Natural killer cell treated with Interleukin-12 subunit alpha and Interleukin-12 subunit beta and Interleukin-15 and Interleukin-18, amount 100 ng/mL, for 72 hours (primary cell): Measurements from ENCODE around the gene GDPGP1. TPM values are rescaled to one million over a fixed set of nuclear protein-coding genes. Genes with fewer than 3 reads are reported as not detected.
"Not testable (repeated sequence)": the region's sequence is repeated elsewhere in the genome, so short reads cannot be mapped to it uniquely, and the experiment has no call there.

Source experiments
- ATAC-seq, 2 donors: fragments of 150-1000 bp; cut with Tn5 transposase in 1 of 2; sonication (Bioruptor Pico), chemical (Tn5 transposase) in 1 of 2; 2 replicates each; pipeline ENCODE4 v1.10.0; 2021
- DNase-seq: peaks from one replicate; pipeline ENCODE4 v3.0.0; 2022; ENCODE audit warnings: low spot score
- H3K27ac Mint-ChIP-seq, 2 donors: 1 replicate in 1 of 2; 2 replicates in 1 of 2; pipeline ENCODE4 v1.8.0; 2022; ENCODE audit warnings: mixed read lengths in 2 of 2, mild to moderate bottlenecking in 1 of 2, moderate library complexity in 1 of 2
- H3K27me3 Mint-ChIP-seq, 2 donors: 1 replicate in 1 of 2; 2 replicates in 1 of 2; pipeline ENCODE4 v1.8.0; 2022; ENCODE audit warnings: mixed read lengths in 2 of 2
- H3K36me3 Mint-ChIP-seq: one replicate; pipeline ENCODE4 v1.8.0; 2022; ENCODE audit warnings: mixed read lengths
- H3K4me1 Mint-ChIP-seq, 2 donors: 1 replicate in 1 of 2; 2 replicates in 1 of 2; pipeline ENCODE4 v1.8.0; 2022; ENCODE audit warnings: low read depth in 2 of 2, mixed read lengths in 2 of 2, mild to moderate bottlenecking in 1 of 2
- H3K4me3 Mint-ChIP-seq: one replicate; pipeline ENCODE4 v1.8.0; 2022; ENCODE audit warnings: mixed read lengths
- H3K9me3 Mint-ChIP-seq: 2 replicates; pipeline ENCODE4 v1.8.0; 2022; ENCODE audit warnings: mixed read lengths
- total RNA-seq, 2 donors: library from RNA; stranded (reverse); gene quantifications; one replicate each; pipeline ENCODE4 v1.2.3, GENCODE V29; 2022

The GDPGP1 gene
- 10 to 100 TPM in 1 of 2 donors, 1 to 10 TPM in 1; 9.6 to 10.0 TPM for total RNA-seq

- ATAC-seq (no peak), DNase-seq (no peak)
- peak within 1 kb of the TSS; percentile 87 for H3K4me3 Mint-ChIP-seq
- H3K27ac Mint-ChIP-seq: peak within 1 kb of the TSS; percentile 93 to 94
- peaks cover 4% of the 10 kb centered on the region for H3K36me3 Mint-ChIP-seq
- no peaks in the 10 kb centered on the region for H3K9me3 Mint-ChIP-seq
- H3K27me3 Mint-ChIP-seq: no peaks in the 10 kb centered on the region
- peaks cover 35 to 40% of the 10 kb centered on the region in 2 donors for H3K4me1 Mint-ChIP-seq
Observed at GRCh38 chr15:90234096-90234988, at the start of gene GDPGP1. GDPGP1 (plus strand) TSS chr15:90234209; CDS start chr15:90240909, 6,700 bp downstream.

GRCh38 chr15:90184786-90185704 is 49.0 kb upstream of the GDPGP1 start:
- ATAC-seq (peak; percentile 88 to 90), DNase-seq (peak; percentile 64)
- H3K4me1 Mint-ChIP-seq: peaks cover 5 to 11% of the 10 kb centered on the region in 2 donors
- no peaks in the 10 kb centered on the region for H3K36me3 Mint-ChIP-seq
- peaks cover 0 to 2% of the 10 kb centered on the region in 2 donors for H3K27me3 Mint-ChIP-seq
- no peaks in the 10 kb centered on the region for H3K9me3 Mint-ChIP-seq
- H3K4me3 Mint-ChIP-seq: peak overlapping the region; percentile 81
- H3K27ac Mint-ChIP-seq: no peak overlapping the region

GRCh38 chr15:90187257-90187868 is 46.6 kb upstream of the GDPGP1 start:
- Mint-ChIP-seq H3K9me3 (no peaks in the 10 kb centered on the region), H3K4me1 (peaks cover 11% of the 10 kb centered on the region in 2 donors), H3K36me3 (no peaks in the 10 kb centered on the region), H3K27me3 (peaks cover 0 to 2% of the 10 kb centered on the region in 2 donors), H3K4me3 (no peak overlapping the region), H3K27ac (no peak overlapping the region)
- no peak for DNase-seq
- no peak for ATAC-seq

GRCh38 chr15:90188065-90188464 is 45.9 kb upstream of the GDPGP1 start:
- H3K27ac Mint-ChIP-seq, H3K9me3 Mint-ChIP-seq, H3K36me3 Mint-ChIP-seq, H3K27me3 Mint-ChIP-seq, DNase-seq, H3K4me3 Mint-ChIP-seq, ATAC-seq: not testable (repeated sequence)
- H3K4me1 Mint-ChIP-seq: peaks cover 16 to 17% of the 10 kb centered on the region in 2 donors

- no peak for DNase-seq
- no peaks in the 10 kb centered on the region for H3K36me3 Mint-ChIP-seq
- H3K27me3 Mint-ChIP-seq: peaks cover 0 to 2% of the 10 kb centered on the region in 2 donors
- H3K27ac Mint-ChIP-seq: no peak overlapping the region
- no peaks in the 10 kb centered on the region for H3K9me3 Mint-ChIP-seq
- no peak overlapping the region for H3K4me3 Mint-ChIP-seq
- H3K4me1 Mint-ChIP-seq: peaks cover 22 to 23% of the 10 kb centered on the region in 2 donors
- ATAC-seq: no peak
Observed at GRCh38 chr15:90188914-90189748, 44.9 kb upstream of the GDPGP1 start.

- Mint-ChIP-seq H3K27me3 (peaks cover 0 to 2% of the 10 kb centered on the region in 2 donors), H3K4me3 (no peak overlapping the region), H3K4me1 (peaks cover 22 to 23% of the 10 kb centered on the region in 2 donors), H3K36me3 (no peaks in the 10 kb centered on the region), H3K9me3 (no peaks in the 10 kb centered on the region), H3K27ac (no peak overlapping the region)
- DNase-seq (no peak), ATAC-seq (peak in 1 of 2 donors; percentile 15)
Observed at GRCh38 chr15:90189781-90190467, 44.1 kb upstream of the GDPGP1 start.

GRCh38 chr15:90190606-90191343 is 43.2 kb upstream of the GDPGP1 start:
- Mint-ChIP-seq H3K36me3 (no peaks in the 10 kb centered on the region), H3K27ac (no peak overlapping the region), H3K27me3 (no peaks in the 10 kb centered on the region), H3K4me1 (peaks cover 17 to 18% of the 10 kb centered on the region in 2 donors), H3K9me3 (no peaks in the 10 kb centered on the region), H3K4me3 (no peak overlapping the region)
- no peak for DNase-seq
- ATAC-seq: peak in 1 of 2 donors; percentile 43

- DNase-seq: no peak
- H3K27me3 Mint-ChIP-seq: no peaks in the 10 kb centered on the region
- no peaks in the 10 kb centered on the region for H3K36me3 Mint-ChIP-seq
- peaks cover 17 to 18% of the 10 kb centered on the region in 2 donors for H3K4me1 Mint-ChIP-seq
- no peak overlapping the region for H3K27ac Mint-ChIP-seq
- no peak for ATAC-seq
- no peak overlapping the region for H3K4me3 Mint-ChIP-seq
- no peaks in the 10 kb centered on the region for H3K9me3 Mint-ChIP-seq
Observed at GRCh38 chr15:90191344-90191687, 42.7 kb upstream of the GDPGP1 start.

- Mint-ChIP-seq H3K36me3 (no peaks in the 10 kb centered on the region), H3K4me3 (no peak overlapping the region), H3K9me3 (no peaks in the 10 kb centered on the region), H3K4me1 (peaks cover 17 to 18% of the 10 kb centered on the region in 2 donors), H3K27ac (no peak overlapping the region), H3K27me3 (no peaks in the 10 kb centered on the region)
- DNase-seq: no peak
- ATAC-seq: peak in 1 of 2 donors; percentile 68
Observed at GRCh38 chr15:90191794-90192509, 42.1 kb upstream of the GDPGP1 start.

- Mint-ChIP-seq H3K27ac (peak overlapping the region in 1 of 2 donors; percentile 33), H3K36me3 (no peaks in the 10 kb centered on the region), H3K9me3 (no peaks in the 10 kb centered on the region), H3K4me3 (no peak overlapping the region), H3K27me3 (no peaks in the 10 kb centered on the region), H3K4me1 (peaks cover 17 to 18% of the 10 kb centered on the region in 2 donors)
- no peak for DNase-seq
- no peak for ATAC-seq
Observed at GRCh38 chr15:90192961-90193786, 40.8 kb upstream of the GDPGP1 start.

- no peaks in the 10 kb centered on the region for H3K27me3 Mint-ChIP-seq
- H3K4me3 Mint-ChIP-seq: no peak overlapping the region
- H3K4me1 Mint-ChIP-seq: peaks cover 12 to 17% of the 10 kb centered on the region in 2 donors
- DNase-seq (no peak), ATAC-seq (no peak)
- no peak overlapping the region for H3K27ac Mint-ChIP-seq
- H3K9me3 Mint-ChIP-seq: no peaks in the 10 kb centered on the region
- H3K36me3 Mint-ChIP-seq: no peaks in the 10 kb centered on the region
Observed at GRCh38 chr15:90194655-90195054, 39.4 kb upstream of the GDPGP1 start.
